T-helper 9 cell (primary cell): ENCODE results near the gene RAI14.
"Not testable (repeated sequence)": the region's sequence is repeated elsewhere in the genome, so short reads cannot be mapped to it uniquely, and the experiment has no call there.

Experiments
- DNase-seq: peaks from one replicate; pipeline ENCODE4 v3.0.0-alpha.2; 2020

The RAI14 gene

DNA sequence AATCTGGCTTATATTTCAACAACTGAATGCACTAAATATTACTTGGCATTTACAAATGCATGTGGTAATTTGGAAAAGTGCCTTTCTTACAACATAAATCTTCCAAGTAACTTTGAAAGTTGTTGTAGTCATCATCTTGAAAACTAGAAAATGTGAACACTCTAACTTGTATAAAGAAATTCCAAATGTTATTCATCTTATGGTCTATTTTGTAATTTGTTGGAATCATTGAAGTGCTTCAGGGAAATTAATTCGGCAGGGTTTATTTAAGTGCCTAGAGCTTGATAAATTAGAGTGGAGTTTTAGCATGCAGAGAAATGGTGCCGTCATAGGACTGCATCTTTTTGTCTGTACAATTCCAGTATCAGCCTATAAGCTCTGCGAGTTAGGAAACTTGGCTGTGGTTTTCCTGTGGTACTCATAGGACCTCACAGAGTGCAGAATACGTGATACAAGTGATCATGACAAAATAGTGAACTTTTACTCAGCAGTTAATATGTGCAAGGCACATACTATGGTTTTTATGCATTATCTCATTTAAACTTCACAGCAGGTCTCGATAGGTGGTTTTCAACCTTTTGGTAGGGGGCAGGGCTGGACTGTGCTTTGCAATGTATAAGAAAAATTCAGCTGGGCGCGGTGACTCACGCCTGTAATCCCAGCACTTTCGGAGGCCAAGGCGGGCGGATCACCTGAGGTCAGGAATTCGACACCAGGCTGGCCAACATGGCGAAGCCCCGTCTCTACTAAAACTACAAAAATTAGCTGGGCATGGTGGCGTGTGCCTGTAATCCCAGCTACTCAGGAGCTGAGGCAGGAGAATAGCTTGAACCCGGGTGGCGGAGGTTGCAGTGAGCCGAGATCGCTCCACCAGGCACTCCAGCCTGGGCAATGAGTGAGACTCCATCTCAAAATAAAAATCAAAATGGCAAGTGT lies 79.6 kb downstream of the RAI14 start:
- no peak for DNase-seq

DNA sequence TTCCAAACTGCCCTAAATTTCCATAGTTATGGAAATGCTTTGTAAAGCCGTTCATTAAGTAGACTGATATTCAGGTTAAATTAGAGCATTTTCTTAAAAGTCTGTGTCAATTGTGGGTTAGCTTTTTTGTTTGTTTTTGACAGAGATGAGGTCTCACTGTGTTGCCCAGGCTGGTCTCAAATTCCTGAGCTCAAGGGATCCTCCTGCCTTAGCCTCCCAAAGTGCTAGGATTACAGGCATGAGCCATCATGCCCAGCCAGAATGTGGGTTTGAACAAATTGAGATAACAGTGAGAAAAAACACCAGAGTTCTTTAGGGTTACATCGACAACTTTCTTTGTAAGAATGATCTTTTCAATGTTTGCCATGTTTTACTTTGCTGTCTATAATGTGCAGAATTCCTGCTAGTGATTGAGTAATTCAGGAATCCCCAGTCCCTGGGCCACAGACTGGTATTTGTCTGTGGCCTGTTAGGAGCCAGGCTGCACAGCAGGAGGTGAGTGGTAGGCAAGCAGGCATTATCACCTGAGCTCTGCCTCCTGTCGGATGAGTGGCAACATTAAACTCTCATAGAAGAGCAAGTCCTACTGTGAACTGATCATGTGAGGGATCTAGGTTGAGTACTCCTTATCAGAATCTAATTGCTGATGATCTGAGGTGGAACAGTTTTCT lies 80.5 kb downstream of the RAI14 start:
- DNase-seq, result no peak

DNA sequence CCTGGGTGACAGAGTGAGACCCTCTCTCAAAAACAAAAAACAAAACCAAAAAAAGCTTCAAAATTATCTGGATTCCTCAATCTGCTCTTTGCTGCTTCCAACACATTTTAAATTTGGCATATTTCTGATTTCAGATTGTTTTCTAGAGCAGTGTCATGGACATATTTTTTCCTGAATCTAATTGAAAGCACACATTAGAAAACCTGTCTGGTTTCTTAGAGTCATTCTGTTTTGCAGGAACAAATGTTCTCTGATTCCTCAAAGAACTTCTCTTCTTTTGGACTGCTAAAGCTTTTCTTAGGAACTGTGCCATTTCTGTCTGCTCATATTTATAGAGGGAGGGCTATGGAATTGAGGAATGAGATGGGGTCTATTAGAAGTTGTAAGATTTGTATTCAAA lies 81.6 kb downstream of the RAI14 start:
- DNase-seq, result no peak

DNA sequence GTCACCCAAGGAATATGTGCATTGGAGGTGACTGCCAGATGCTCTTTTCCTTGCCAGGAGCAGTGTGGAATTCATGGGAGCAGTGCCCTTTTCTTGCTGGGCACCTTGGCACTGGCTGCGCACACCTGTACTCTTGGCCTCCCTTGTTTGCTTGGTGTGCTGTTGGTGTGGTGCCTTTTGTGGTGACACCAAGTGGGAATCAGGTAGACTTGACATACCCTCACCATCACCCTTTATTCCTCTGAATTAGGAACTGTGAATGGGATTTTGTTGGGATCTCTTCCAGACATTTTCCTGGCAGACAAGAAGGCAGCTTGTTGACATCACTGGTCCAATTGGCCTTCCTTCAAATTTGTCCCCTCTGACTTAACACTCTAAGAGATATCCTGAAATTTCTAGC lies 82.3 kb downstream of the RAI14 start:
- no peak for DNase-seq

DNA sequence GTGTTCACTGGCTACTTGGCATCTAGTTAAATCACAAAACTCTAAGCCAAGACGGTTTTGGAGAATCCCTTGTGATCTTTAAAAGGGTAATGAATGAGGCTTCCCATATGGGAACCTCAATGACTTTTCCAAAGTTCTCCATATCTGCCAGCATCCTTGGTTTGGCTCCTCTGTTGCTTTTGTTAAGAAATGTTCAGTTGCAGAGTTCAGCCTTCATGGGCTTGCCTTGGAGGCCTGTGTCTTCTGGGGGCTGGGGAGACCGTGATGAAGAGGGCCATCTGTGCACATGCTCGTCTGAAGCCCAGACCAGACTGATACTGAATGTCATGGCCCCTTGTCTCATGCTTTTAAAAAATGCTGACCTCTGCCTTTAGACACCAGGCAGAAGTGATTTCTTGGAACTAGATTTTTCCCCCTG lies 84.3 kb downstream of the RAI14 start:
- no peak for DNase-seq

DNA sequence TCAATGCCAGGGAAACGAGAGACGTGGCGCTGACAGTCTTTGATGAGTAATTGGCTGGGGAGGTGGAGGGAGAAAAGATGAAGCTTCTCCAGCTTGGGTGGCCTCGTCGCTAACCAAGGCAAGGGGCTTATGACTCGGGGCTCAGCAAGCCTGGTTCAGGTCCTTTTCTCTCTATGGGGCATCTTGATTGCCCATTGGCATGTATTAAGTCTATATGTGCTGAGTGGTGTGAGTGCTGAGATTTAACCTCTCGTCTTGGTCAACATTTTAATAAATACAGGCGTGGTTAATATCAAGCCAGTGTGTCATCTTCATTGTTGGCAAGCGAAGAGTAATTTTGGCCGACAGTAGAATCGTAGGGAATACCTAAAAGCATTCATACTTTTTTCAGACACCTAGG lies 85.9 kb downstream of the RAI14 start:
- no peak for DNase-seq

DNA sequence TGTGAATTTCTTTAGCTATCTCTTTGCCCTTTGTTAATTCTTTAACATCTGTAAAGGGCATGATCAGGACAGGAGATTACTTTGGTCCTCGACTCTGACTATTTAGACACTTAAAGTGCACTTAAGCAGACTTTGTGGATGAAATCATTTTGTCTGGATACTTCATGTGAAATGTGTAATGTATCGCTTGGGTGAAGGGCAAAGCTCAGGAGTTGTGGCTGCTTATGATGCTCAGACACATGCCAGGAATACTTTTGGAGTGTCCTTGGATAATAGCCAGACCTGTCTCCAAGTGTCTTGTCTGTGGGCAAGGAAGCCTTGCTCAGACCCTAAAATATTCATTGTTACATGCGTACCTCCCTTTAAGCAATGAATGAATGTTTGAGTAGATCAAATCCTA lies 87.8 kb downstream of the RAI14 start:
- no peak for DNase-seq

DNA sequence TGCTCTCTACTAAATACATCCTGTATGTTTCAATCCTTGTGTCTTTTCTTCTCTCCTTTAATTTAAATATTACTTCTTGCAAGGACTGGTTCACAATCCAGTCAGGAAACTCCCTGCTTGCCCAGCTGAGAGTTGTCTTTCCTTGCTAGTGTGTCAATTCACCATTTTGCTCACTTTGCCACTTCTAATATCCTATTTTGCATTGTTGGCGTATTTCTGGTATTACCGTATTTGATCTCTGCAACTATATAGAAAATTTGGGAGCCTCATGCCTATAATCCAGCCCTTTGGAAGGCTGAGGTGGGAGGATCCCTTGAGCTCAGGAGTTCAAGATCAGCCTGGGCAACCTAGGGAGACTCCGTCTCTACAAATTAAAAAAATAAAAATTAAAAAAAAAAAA lies 92.3 kb downstream of the RAI14 start:
- DNase-seq, result no peak

DNA sequence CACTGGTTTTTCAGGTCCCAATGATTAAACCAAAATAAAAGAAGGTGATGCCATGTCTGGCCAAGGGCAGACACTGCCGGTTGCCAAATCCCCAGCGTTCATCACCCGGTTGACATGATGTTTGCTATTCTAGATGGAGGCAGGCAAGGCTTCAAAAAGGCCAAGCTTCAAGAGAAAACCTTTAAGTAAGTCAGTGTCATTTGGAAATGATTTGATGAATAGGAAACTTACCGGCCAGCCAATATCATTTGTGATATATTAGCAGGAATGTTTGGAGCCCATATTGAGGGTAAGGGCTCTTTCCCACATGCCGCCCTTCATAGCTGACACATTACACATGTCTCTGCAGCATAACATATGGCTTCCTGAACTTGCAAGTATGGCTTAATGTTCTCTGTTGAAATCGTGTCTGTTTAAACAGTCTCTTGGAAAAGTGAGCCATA lies 93.3 kb downstream of the RAI14 start:
- no peak for DNase-seq

DNA sequence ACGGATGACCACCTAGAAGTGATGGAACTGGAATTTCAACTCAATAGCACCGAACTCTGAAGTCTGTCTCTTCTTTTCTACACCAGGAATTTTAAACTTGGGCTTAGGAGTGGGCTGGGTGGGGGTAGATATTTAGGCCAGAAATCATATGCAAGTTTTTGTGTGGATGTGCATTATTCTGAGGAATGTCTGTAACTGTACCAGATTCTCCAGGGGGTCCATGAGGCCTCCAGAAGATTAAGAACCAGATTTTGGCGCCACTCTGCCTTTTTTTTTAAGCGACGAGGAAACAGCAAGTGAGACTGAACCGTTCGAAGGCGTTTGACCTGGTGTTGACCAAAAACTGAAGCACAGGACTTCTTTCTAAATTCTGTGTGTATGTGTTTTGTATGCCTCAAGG lies 94.1 kb downstream of the RAI14 start:
- DNase-seq, result no peak

DNA sequence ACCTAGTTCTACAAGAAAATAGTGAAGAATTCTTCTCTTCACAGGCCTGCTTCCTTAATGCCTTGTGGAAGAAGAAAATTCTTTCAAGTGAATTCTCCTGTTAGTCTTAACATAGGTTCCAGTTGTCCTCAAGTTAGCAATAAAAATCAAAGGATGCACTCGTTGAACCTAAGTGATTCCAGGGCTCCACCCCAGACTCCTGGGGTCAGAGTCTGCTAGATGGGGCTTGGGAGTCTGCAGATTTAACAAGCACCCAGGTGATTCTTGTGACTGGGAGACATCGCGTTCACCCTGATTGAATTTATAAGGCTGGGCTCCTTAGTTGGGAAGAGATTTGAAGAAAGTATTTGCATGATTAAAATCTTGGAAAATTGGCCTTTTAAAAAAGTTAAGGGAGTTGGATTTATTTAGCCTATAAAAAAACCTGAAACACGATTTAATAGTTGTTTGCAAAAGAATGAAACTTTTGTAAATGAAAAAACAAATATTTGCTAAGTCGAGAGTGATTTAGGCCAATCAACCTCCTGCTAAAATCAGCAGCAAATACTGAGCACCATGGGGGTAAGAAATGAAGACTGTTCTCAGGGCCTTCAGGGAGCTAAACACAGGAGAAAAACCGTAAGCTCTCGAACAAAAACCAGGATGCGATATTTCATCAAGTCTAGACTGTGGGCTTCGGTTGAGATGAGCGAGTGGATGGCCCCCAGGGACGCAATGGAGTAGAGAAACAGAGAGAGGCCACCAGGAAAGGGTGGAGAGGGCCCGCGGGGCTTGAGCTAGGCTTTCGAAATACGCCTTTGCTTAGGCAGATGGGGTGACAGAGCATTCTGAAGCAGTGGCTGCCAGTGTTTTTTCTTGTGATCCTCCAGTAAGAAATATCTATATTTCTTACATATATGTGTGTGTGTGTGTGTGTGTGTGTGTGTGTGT lies 95.9 kb downstream of the RAI14 start:
- DNase-seq, result no peak

DNA sequence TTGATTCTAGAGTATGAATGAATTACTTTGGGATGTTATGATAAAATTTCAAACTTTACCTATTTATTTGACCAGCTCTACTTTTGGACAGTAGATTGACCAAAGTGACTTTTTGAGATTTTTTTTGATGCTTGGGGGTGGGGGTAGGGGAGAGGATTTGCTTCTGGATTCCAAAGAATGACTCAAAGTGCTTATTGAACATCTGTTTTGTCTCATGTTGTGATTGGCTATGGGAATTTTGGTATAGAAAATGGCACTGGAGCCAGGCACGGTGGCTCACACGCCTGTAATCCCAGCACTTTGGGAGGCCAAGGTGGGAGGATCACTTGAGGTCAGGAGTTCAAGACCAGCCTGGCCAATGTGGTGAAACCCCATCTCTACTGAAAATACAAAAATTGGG lies 97.1 kb downstream of the RAI14 start:
- not testable (repeated sequence) for DNase-seq

DNA sequence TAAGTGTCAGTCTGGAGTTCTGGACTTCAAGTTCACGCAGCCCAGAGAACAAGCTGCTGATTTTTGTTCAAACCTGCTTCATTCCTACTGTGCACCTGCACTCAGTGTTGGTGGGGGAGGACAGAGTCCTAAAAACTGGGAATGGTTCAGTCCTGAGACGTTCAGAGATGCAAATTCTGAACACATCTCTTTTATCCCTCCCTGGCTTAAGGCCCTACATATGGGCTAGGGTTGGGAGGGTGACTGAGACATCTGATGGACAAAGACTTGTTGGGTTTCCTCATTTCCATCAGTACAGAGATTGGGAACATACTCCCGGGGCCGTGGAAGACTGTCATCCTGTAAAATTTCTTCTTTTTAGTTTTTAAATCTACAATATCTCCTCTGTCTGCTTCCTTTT lies 99.8 kb downstream of the RAI14 start:
- no peak for DNase-seq

DNA sequence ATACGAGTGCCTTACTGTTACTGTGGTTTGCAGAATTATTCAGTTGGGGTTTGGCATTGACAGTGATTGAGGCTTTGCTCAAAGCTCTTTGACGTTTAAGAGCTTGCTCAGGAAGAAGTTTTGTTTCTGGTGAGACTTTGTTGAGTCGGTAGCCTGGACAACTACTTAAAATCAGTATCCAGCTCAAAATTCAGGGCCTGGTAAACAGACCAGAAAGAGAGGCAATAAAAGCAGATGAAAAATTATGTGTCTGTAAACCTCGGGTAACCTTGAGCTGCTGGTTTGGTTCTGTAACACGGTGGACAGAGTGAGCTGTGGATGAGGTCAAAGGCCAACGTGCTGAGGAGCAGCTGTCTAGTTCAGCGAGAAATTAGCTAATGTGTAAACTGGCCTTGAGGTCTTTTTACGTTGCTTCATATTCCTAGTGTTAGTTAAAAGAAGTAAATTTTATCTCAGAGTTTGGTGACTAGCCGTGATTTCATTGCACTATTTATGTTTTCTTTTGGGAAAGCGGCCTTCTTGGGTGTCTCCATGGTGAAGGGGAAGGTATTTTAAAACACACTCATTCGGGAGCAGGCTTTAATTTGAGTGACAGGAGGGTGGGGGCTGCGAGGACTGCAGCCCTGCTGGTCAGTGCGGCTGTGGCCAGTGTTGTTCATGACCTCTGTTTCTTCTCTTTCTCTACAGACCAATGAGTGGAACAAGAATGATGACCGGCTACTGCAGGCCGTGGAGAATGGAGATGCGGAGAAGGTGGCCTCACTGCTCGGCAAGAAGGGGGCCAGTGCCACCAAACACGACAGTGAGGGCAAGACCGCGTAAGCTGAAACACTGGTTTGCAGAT lies 100.9 kb downstream of the RAI14 start:
- no peak for DNase-seq

DNA sequence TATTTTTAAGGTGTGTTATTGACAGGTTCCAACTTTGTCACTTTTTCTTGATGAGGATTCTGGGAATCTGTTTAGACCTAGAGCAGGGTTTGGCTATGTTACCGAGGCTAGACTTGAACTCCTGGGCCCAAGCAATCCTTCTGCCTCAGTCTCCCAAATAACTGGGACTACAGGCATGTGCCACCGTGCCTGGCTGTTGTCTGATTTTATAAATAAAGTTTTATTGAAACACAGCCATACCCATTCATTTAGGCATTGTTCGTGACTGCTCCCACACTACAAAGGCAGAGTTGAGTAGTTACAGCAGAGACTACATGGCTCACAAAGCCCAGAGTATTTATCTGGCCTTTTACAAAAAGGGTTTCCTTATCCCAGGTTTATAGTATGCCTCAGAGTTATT lies 102.4 kb downstream of the RAI14 start:
- no peak for DNase-seq

DNA sequence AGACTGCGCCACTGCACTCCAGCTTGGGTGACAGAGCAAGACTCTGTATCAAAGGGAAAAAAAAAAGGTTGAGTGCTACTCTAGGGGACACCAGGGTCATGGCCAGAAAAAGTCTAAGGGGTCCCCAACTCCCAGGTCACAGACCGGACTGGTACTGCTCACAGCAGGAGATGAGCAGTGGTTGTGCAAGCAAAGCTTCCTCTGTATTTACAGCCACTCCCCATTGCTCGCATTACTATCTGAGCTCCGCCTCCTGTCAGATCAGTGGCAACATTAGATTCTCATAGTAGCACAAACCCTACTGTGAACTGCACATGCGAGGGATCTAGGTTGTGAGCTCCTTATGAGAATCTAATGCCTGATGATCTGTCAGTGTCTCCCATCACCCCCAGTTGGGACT lies 103.1 kb downstream of the RAI14 start:
- DNase-seq, result not testable (repeated sequence)

DNA sequence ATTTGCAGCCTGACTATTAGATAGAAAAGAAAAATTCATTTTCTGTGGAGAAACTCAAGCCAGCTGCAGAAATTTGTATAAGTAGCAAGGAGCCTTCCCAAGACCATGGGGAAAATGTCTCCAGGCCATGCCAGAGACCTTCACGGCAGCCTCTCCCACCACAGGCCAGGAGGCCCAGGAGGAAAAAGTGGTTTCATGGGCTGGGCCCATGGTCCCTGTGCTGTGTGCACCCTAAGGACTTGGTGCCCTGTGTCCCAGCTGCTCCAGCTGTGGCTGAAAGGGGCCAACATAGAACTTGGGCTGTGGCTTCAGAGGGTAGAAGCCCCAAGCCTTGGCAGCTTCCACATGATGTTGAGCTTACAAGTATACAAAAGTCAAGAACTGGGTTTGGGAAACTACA lies 109.5 kb downstream of the RAI14 start:
- DNase-seq, result no peak

DNA sequence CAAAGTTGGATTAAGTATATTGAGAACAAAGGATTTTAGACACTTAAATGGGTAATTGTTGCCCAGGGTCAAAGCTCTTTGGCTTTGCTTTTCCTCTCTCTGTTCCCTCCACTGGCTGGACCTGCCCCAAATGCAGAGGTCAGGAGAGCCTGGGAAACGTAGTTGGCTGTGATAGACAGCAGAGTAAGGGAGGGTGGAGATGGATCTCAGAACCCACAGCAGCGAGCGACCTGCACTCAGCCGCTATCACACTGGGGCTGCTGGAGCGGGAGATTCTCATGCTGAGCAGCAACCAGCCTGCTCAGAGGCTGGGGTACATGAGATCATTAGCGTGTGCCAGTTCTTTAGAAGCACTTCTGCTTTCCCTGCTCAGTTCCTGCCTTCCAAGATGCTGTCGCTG lies 111.1 kb downstream of the RAI14 start:
- no peak for DNase-seq

DNA sequence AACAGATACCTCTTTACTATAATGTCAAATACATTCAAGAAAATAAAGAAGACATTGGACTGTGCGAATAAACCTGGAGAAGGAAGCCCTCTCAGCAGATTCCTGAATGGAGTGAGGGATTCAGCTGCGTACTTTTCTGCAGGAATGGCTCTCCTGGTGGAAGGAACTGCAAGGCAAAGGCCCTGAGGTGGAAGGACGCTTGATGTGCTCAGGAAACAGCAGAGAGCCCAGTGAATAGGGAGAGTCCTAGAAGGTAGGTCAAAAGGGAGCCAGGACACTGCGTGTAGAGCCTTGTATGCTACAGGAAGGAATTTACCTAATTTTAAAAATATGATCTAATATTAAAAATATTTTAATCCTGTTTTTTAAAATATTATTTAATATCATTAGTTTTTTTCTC lies 114.4 kb downstream of the RAI14 start:
- DNase-seq, result no peak

DNA sequence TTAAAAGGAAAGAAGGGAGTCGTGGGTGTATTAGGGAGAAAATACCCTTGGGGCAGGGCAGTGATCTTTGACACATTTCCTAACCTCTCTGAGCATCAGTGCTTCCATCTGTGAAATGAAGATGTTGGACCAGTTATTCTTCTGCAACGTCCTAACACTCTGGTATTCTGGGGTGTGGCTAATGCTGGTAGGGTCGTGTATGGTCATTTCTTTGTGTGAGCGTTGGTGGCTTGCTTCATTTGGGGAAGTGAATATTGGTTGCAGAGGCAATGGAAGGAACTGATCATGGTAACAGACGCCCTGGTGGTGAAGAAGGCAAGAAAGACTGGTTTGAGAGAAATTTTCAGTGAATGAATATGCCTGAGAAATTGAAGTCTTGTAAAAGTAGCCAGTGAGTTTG lies 114.9 kb downstream of the RAI14 start:
- DNase-seq, result no peak

DNA sequence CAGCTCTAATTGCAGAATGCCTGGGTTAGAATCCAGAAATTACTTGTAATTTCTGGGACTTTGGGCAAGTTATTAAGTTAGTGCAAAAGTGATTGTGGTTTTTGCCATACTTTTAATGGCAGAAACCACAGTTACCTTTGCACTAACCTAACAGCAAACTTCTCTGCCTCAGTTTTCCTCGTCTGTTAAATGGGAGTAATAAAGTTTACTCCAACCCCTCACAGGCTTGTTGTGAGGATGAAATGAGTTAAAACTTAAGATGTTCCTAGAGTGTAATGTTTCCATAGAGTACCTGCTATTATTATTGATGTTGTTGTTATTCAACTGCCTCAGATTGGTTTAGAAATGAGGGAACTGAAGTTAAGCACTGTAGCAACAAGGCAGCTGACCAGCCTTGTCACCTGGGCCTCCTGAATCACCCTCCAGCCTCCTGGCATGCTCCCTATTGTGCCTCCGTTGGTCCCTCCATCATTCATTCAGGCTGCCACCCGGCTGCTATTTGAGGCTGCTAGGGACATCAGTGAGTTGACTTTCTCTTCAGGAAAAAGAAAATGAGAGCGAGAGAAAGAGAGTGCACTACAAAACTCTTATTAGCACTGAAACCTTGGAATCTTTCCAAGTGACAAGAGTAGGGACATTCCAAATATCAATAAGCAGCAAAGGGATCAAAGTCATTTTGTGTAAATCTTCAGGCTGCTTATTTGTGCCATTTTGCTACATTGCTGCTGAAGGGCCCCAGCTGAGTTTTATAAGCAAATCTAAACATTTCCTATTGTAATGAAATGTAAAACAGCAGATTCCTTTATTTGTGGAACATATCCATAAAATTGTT lies 116.4 kb downstream of the RAI14 start:
- no peak for DNase-seq
